Nephron (organoid): ENCODE results near the gene QRSL1.
A peak's percentile ranks its signal among the peaks of the same experiment; 100 is the strongest.
"Not testable (repeated sequence)": the region's sequence is repeated elsewhere in the genome, so short reads cannot be mapped to it uniquely, and the experiment has no call there.

ENCODE experiments used
- H3K27ac Mint-ChIP-seq, 3 experiments: 2 replicates each; pipeline ENCODE4 v1.8.0; 2020; ENCODE audit warnings: mixed read lengths in 3 of 3, mild to moderate bottlenecking in 2 of 3, moderate library complexity in 1 of 3
- H3K27me3 Mint-ChIP-seq: 2 replicates; pipeline ENCODE4 v1.8.0; 2021; ENCODE audit warnings: low read depth, mild to moderate bottlenecking, moderate library complexity, mixed read lengths
- H3K36me3 Mint-ChIP-seq: 2 replicates; pipeline ENCODE4 v1.8.0; 2020; ENCODE audit warnings: low read depth, mixed read lengths
- H3K4me1 Mint-ChIP-seq: 2 replicates; pipeline ENCODE4 v1.8.0; 2020; ENCODE audit warnings: mixed read lengths
- H3K4me3 Mint-ChIP-seq, 3 experiments: 2 replicates each; pipeline ENCODE4 v1.8.0; 2020; ENCODE audit warnings: mild to moderate bottlenecking in 3 of 3, mixed read lengths in 3 of 3, moderate library complexity in 2 of 3
- H3K9me3 Mint-ChIP-seq: 2 replicates; pipeline ENCODE4 v1.8.0; 2020; ENCODE audit warnings: mixed read lengths
- CTCF ChIP-seq, 3 experiments: fragments of 200-600 bp; sonication (generic); IDR thresholded peaks; one replicate each; pipeline ENCODE4 v1.5.0; 2021; ENCODE audit warnings: antibody characterized with exemption in 3 of 3; ENCODE audit not compliant: unreplicated experiment in 3 of 3

Gene QRSL1

DNA sequence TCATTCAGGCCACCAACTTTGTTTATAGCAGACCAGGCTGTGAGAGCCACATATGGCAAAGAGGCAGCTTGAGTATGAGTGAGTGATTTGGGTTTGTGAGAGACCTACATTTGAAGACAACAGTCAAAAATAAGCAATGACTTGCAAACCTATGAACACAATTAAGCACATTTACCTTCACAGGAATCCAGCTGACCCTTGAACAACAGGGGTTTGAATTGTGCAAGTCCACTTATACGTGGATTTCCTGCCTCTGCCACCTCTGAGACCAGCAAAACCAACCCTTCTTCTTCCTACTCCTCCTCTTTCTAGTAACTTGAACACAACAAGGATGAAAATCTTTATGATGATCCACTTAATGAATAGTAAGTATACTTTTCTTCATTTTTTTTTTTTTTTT is 10.2 kb upstream of the QRSL1 start:
- Mint-ChIP-seq H3K27ac (no peak overlapping the region), H3K4me1 (no peaks in the 10 kb centered on the region), H3K4me3 (no peak overlapping the region), H3K9me3 (peaks cover 11% of the 10 kb centered on the region), H3K36me3 (peaks cover 14% of the 10 kb centered on the region), H3K27me3 (no peaks in the 10 kb centered on the region)
- no peak for TF ChIP-seq CTCF (IDR thresholded peaks at IDR 0.05; ENCODE audit: unreplicated experiment in 3 of 3)

GRCh38 chr6:106620931-106621672 is 8.3 kb upstream of the QRSL1 start:
- H3K4me1 Mint-ChIP-seq, result no peaks in the 10 kb centered on the region
- H3K9me3 Mint-ChIP-seq, result peaks cover 11% of the 10 kb centered on the region
- TF ChIP-seq CTCF (IDR thresholded peaks at IDR 0.05; ENCODE audit: unreplicated experiment in 3 of 3), result no peak
- H3K27ac Mint-ChIP-seq, result no peak overlapping the region
- no peaks in the 10 kb centered on the region for H3K27me3 Mint-ChIP-seq
- H3K36me3 Mint-ChIP-seq, result peaks cover 14% of the 10 kb centered on the region
- no peak overlapping the region for H3K4me3 Mint-ChIP-seq

DNA sequence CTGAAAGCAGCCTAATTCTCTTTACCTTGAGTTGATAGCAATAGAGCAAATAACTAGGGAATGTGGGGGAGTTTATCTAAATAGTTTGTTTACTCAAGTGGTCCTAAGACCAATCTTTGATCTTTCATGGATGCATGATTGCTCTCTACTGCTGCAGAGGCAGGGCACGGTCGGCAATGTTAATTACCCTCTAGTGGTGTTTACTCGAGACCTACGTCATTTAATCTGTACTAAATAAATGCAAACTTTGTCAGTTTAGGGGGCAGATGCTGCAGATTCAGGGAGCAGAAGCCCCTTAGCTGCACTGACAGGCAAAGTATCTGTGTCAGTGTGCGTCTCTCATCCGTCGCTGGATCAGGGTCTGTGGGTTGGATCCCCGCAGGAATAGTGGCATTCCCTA is 7.0 kb upstream of the QRSL1 start:
- H3K4me1 Mint-ChIP-seq, result no peaks in the 10 kb centered on the region
- H3K9me3 Mint-ChIP-seq, result peaks cover 11% of the 10 kb centered on the region

DNA sequence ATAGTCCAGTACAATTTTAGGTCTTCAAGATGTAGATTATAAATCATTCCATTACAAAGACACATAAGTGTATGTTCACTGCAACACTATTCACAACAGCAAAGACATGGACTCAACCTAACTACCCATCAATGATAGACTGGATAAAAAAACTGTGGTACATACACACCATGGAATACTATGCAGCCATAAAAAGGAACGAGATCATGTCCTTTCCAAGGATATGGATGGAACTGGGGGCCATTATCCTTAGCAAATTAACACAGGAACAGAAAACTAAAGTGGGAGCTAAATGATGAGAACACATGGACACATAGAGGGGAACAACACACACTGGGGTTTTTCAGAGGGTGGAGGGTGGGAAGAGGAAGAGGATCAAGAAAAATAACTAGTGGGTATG is 6.3 kb upstream of the QRSL1 start:
- Mint-ChIP-seq H3K9me3 (peaks cover 11% of the 10 kb centered on the region), H3K27me3 (no peaks in the 10 kb centered on the region), H3K4me1 (no peaks in the 10 kb centered on the region), H3K36me3 (peaks cover 14% of the 10 kb centered on the region), H3K27ac (no peak overlapping the region), H3K4me3 (no peak overlapping the region)
- no peak for TF ChIP-seq CTCF (IDR thresholded peaks at IDR 0.05; ENCODE audit: unreplicated experiment in 3 of 3)

More for the DNA sequence above, 7.0 kb upstream of the QRSL1 start:
- TF ChIP-seq CTCF (IDR thresholded peaks at IDR 0.05; ENCODE audit: unreplicated experiment in 3 of 3), result no peak
- no peak overlapping the region for H3K27ac Mint-ChIP-seq
- H3K27me3 Mint-ChIP-seq, result no peaks in the 10 kb centered on the region
- peaks cover 14% of the 10 kb centered on the region for H3K36me3 Mint-ChIP-seq
- H3K4me3 Mint-ChIP-seq, result no peak overlapping the region

DNA sequence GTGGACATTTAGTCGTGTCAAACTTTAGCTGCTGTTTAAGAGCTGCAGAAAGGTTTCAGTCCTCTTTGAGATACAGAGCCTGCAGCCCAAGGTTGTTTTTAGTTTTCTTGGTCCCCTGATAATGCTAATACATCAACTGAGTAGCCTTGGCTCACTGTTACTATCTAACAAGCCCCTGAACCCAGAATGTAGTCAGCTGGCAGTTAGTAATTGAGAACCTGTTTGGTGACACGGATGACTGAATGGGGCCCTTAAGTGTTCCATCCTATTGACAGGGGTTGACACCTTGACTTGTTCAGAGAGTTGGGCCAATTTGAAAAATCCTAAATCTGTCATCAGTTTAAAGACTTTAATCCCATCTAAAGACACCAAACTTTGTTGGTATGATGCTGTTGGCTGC is 2.9 kb upstream of the QRSL1 start:
- Mint-ChIP-seq H3K27me3 (no peaks in the 10 kb centered on the region), H3K36me3 (peaks cover 14% of the 10 kb centered on the region), H3K4me3 (no peak overlapping the region), H3K9me3 (peaks cover 11% of the 10 kb centered on the region), H3K4me1 (peaks cover 16% of the 10 kb centered on the region), H3K27ac (peak overlapping the region in 1 of 3 experiments; percentile 71)
- no peak for TF ChIP-seq CTCF (IDR thresholded peaks at IDR 0.05; ENCODE audit: unreplicated experiment in 3 of 3)

GRCh38 chr6:106627760-106628159 is 1.6 kb upstream of the QRSL1 start:
- not testable (repeated sequence) for H3K36me3 Mint-ChIP-seq, H3K27ac Mint-ChIP-seq, H3K9me3 Mint-ChIP-seq, H3K27me3 Mint-ChIP-seq
- Mint-ChIP-seq H3K4me3 (peak overlapping the region; percentile 45 to 56 (median 52)), H3K4me1 (peaks cover 16% of the 10 kb centered on the region)
